GM23248 (cell line): ENCODE results near the gene ACAN. TPM values are rescaled to one million over a fixed set of nuclear protein-coding genes. Genes with fewer than 3 reads are reported as not detected.
A peak's percentile ranks its signal among the peaks of the same experiment; 100 is the strongest.

Source experiments
- DNase-seq: peaks from one replicate; pipeline ENCODE4 v3.0.0-alpha.2; 2015
- H2AFZ ChIP-seq: fragments of 200-600 bp; sonication (generic); 2 replicates; pipeline ENCODE4 v1.6.1; 2016; ENCODE audit warnings: antibody characterized with exemption
- H3F3A ChIP-seq: fragments of 200-600 bp; sonication (generic); 2 replicates; pipeline ENCODE4 v1.6.1; 2016; ENCODE audit warnings: mild to moderate bottlenecking, antibody characterized with exemption, mixed run types; ENCODE audit not compliant: insufficient read depth
- H3K27ac ChIP-seq: fragments of 200-600 bp; sonication (generic); 2 replicates; pipeline ENCODE4 v1.5.1; 2016; ENCODE audit warnings: mild to moderate bottlenecking
- H3K27me3 ChIP-seq: fragments of 200-600 bp; sonication (generic); replicated peaks from 2 replicates; pipeline ENCODE4 v1.6.1; 2016; ENCODE audit warnings: mild to moderate bottlenecking; ENCODE audit not compliant: insufficient read depth
- H3K36me3 ChIP-seq: fragments of 200-600 bp; sonication (generic); 2 replicates; pipeline ENCODE4 v1.6.1; 2016; ENCODE audit warnings: low read depth, mild to moderate bottlenecking
- H3K4me1 ChIP-seq: fragments of 200-600 bp; sonication (generic); 2 replicates; pipeline ENCODE4 v1.6.1; 2016; ENCODE audit warnings: mild to moderate bottlenecking; ENCODE audit not compliant: insufficient read depth
- H3K4me2 ChIP-seq: fragments of 200-600 bp; sonication (generic); one replicate; pipeline ENCODE4 v1.6.1; 2016; ENCODE audit warnings: mild to moderate bottlenecking; ENCODE audit not compliant: unreplicated experiment
- H3K4me3 ChIP-seq: fragments of 200-600 bp; sonication (generic); 2 replicates; pipeline ENCODE4 v1.5.1; 2016; ENCODE audit warnings: mild to moderate bottlenecking
- H3K79me2 ChIP-seq: fragments of 200-600 bp; sonication (generic); 2 replicates; pipeline ENCODE4 v1.6.1; 2016; ENCODE audit warnings: mild to moderate bottlenecking; ENCODE audit not compliant: insufficient read depth
- H3K9ac ChIP-seq: fragments of 200-600 bp; sonication (generic); 2 replicates; pipeline ENCODE4 v1.6.1; 2016; ENCODE audit warnings: mild to moderate bottlenecking
- H3K9me2 ChIP-seq: fragments of 200-600 bp; sonication (generic); 2 replicates; pipeline ENCODE4 v1.6.1; 2016; ENCODE audit warnings: mixed run types, mild to moderate bottlenecking, moderate library complexity; ENCODE audit not compliant: insufficient read depth
- H3K9me3 ChIP-seq: fragments of 200-600 bp; sonication (generic); one replicate; pipeline ENCODE4 v1.6.1; 2017; ENCODE audit warnings: low read depth
- H4K20me1 ChIP-seq: fragments of 200-600 bp; sonication (generic); 2 replicates; pipeline ENCODE4 v1.6.0; 2016; ENCODE audit not compliant: insufficient read depth
- EZH2 ChIP-seq: fragments of 200-600 bp; sonication (generic); IDR thresholded peaks from 2 replicates; pipeline ENCODE4 v1.6.1; 2018; ENCODE audit warnings: antibody characterized with exemption, mild to moderate bottlenecking; ENCODE audit not compliant: insufficient read depth, poor library complexity, severe bottlenecking
- EZH2phosphoT487 ChIP-seq: fragments of 200-600 bp; sonication (generic); IDR thresholded peaks from 2 replicates; pipeline ENCODE4 v1.6.1; 2018; ENCODE audit warnings: antibody characterized with exemption, moderate library complexity, mild to moderate bottlenecking, low read depth; ENCODE audit not compliant: insufficient read depth
- WGBS, 2 experiments: methylation state at CpG; one replicate each; pipeline ENCODE4 v1.1.6; 2015 to 2017; ENCODE audit warnings: low lambda C conversion rate in 2 of 2, low coverage in 1 of 2; ENCODE audit errors: missing lambda C conversion rate in 2 of 2; 5-methylcytosine and 5-hydroxymethylcytosine counted together
- in situ Hi-C: fragments of 300-500 bp; cut with MboI; formaldehyde crosslinking; loops from 2 replicates; pipeline ENCODE4 v1.15.0; 2020
- polyA plus RNA-seq: library from polyadenylated mRNA; unstranded; fragments of >200 nt; fragmentation: Nextera tagmentation; extraction: Ambion mirVana; gene quantifications from 2 replicates; pipeline ENCODE4 v1.2.1, GENCODE V29; 2016
- total RNA-seq: library from RNA; depleted of rRNA; stranded (reverse); fragments of >200 nt; shearing (Covaris generic); gene quantifications from 2 replicates; pipeline ENCODE4 v1.2.3, GENCODE V29; 2014

ACAN gene
- total and polyA plus RNA-seq, 2 experiments from 2014 or later: not detected

GRCh38 chr15:88900309-88900981 lies 97.2 kb downstream of the ACAN start:
- WGBS, 2 experiments: 73 to 77% methylated on average over 11 to 12 of the region's 12 CpGs
- H3K4me1 ChIP-seq: peaks cover 6% of the 10 kb centered on the region; the same call in 1 of the 2 replicates
- no peaks in the 10 kb centered on the region for H3K36me3 ChIP-seq
- H3K27ac ChIP-seq: no peak overlapping the region
- no peak overlapping the region for H3K4me2 ChIP-seq
- H4K20me1 ChIP-seq: no peaks in the 10 kb centered on the region
- no peaks in the 10 kb centered on the region for H3K9me3 ChIP-seq
- H3F3A ChIP-seq: no peaks in the 10 kb centered on the region
- no peaks in the 10 kb centered on the region for H3K9me2 ChIP-seq
- TF ChIP-seq EZH2phosphoT487 (no peak), EZH2 (no peak)
- no peaks in the 10 kb centered on the region for H3K27me3 ChIP-seq
- DNase-seq: peak; percentile 73
- H3K4me3 ChIP-seq: no peak overlapping the region
- H3K79me2 ChIP-seq: no peaks in the 10 kb centered on the region
- in situ Hi-C loops: loop anchor here (10.0 kb wide), 2 partner anchors 114 to 274 kb away; no protein-coding TSS in a partner anchor
- no peak overlapping the region for H3K9ac ChIP-seq
- no peak overlapping the region for H2AFZ ChIP-seq

- H3K4me1 ChIP-seq: peaks cover 7% of the 10 kb centered on the region; the same call in 1 of the 2 replicates
- H3K27ac ChIP-seq: no peak overlapping the region
- no peaks in the 10 kb centered on the region for H3K9me3 ChIP-seq
- in situ Hi-C loops: loop anchor here (10.0 kb wide), 2 partner anchors 114 to 274 kb away; no protein-coding TSS in a partner anchor
- no peaks in the 10 kb centered on the region for H3F3A ChIP-seq
- H2AFZ ChIP-seq: no peak overlapping the region
- no peak for DNase-seq
- H3K36me3 ChIP-seq: no peaks in the 10 kb centered on the region
- no peak for TF ChIP-seq EZH2
- no peak for TF ChIP-seq EZH2phosphoT487
- no peak overlapping the region for H3K4me2 ChIP-seq
- no peak overlapping the region for H3K9ac ChIP-seq
- H4K20me1 ChIP-seq: no peaks in the 10 kb centered on the region
- H3K4me3 ChIP-seq: no peak overlapping the region
- no peaks in the 10 kb centered on the region for H3K79me2 ChIP-seq
- no peaks in the 10 kb centered on the region for H3K27me3 ChIP-seq
- WGBS, 2 experiments: 58 to 60% methylated on average over 2 to 5 of the region's 5 CpGs
- no peaks in the 10 kb centered on the region for H3K9me2 ChIP-seq
These were observed 97.8 kb downstream of the ACAN start for GRCh38 chr15:88900982-88901418.

GRCh38 chr15:88901508-88902220 lies 98.4 kb downstream of the ACAN start:
- H3K4me2 ChIP-seq: no peak overlapping the region
- H3K79me2 ChIP-seq: no peaks in the 10 kb centered on the region
- H3F3A ChIP-seq: no peaks in the 10 kb centered on the region
- H3K9ac ChIP-seq: no peak overlapping the region
- no peaks in the 10 kb centered on the region for H4K20me1 ChIP-seq
- H3K4me1 ChIP-seq: peaks cover 7% of the 10 kb centered on the region; the same call in 1 of the 2 replicates
- no peaks in the 10 kb centered on the region for H3K9me3 ChIP-seq
- DNase-seq: no peak
- H3K27me3 ChIP-seq: no peaks in the 10 kb centered on the region
- 91 to 95% methylated on average over 12 to 15 of the region's 15 CpGs for WGBS, 2 experiments
- no peak overlapping the region for H3K4me3 ChIP-seq
- no peak overlapping the region for H3K27ac ChIP-seq
- H3K9me2 ChIP-seq: no peaks in the 10 kb centered on the region
- no peaks in the 10 kb centered on the region for H3K36me3 ChIP-seq
- H2AFZ ChIP-seq: no peak overlapping the region
- TF ChIP-seq EZH2 (no peak), EZH2phosphoT487 (no peak)
- in situ Hi-C loops: loop anchor here (10.0 kb wide), 2 partner anchors 113 to 273 kb away; no protein-coding TSS in a partner anchor

GRCh38 chr15:88902221-88902835 lies 99.1 kb downstream of the ACAN start:
- no peak overlapping the region for H2AFZ ChIP-seq
- no peaks in the 10 kb centered on the region for H3K9me3 ChIP-seq
- TF ChIP-seq EZH2 (no peak), EZH2phosphoT487 (no peak)
- H3K27me3 ChIP-seq: no peaks in the 10 kb centered on the region
- no peaks in the 10 kb centered on the region for H3K79me2 ChIP-seq
- peaks cover 7% of the 10 kb centered on the region; the same call in 1 of the 2 replicates for H3K4me1 ChIP-seq
- no peak for DNase-seq
- no peak overlapping the region for H3K9ac ChIP-seq
- no peaks in the 10 kb centered on the region for H3F3A ChIP-seq
- in situ Hi-C loops: loop anchor here (10.0 kb wide), 2 partner anchors 112 to 272 kb away; no protein-coding TSS in a partner anchor
- no peaks in the 10 kb centered on the region for H3K9me2 ChIP-seq
- no peaks in the 10 kb centered on the region for H4K20me1 ChIP-seq
- H3K4me3 ChIP-seq: no peak overlapping the region
- no peak overlapping the region for H3K27ac ChIP-seq
- H3K36me3 ChIP-seq: no peaks in the 10 kb centered on the region
- WGBS, 2 experiments: 85 to 86% methylated on average over 6 of the region's 6 CpGs
- no peak overlapping the region for H3K4me2 ChIP-seq
